Peyer's patch (tissue), 4 donors: Measurements from ENCODE around the gene FUCA2. TPM values are rescaled to one million over a fixed set of nuclear protein-coding genes. Genes with fewer than 3 reads are reported as not detected.

Experiments
- DNase-seq, 3 donors: peaks; one replicate each; pipeline ENCODE4 v3.0.0-alpha.2; 2017 to 2019
- H3K27ac ChIP-seq, 4 donors: fragments of 200-600 bp; sonication (generic); one replicate each; pipeline ENCODE4 v1.5.1; 2016 to 2019
- H3K27me3 ChIP-seq, 2 donors: fragments of 200-600 bp; sonication (generic); one replicate each; pipeline ENCODE4 v1.5.1; 2019
- H3K36me3 ChIP-seq, 3 donors: fragments of 200-600 bp; sonication (generic); one replicate each; pipeline ENCODE4 v1.5.1; 2016 to 2019
- H3K4me1 ChIP-seq, 4 donors: fragments of 200-600 bp; sonication (generic); one replicate each; pipeline ENCODE4 v1.5.1; 2016 to 2019
- H3K4me3 ChIP-seq, 4 donors: fragments of 200-600 bp; sonication (generic); 1 replicate in 3 of 4; 2 replicates in 1 of 4; pipeline ENCODE4 v1.5.1; 2016 to 2019; ENCODE audit warnings: mild to moderate bottlenecking in 1 of 4
- H3K9me3 ChIP-seq, 4 donors: fragments of 200-600 bp; sonication (generic); one replicate each; pipeline ENCODE4 v1.5.1; 2016 to 2019; ENCODE audit warnings: mild to moderate bottlenecking in 1 of 4
- POLR2A ChIP-seq, 2 donors: fragments of 450-650 bp; IDR thresholded peaks; one replicate each; pipeline ENCODE4 v1.5.1; 2017; ENCODE audit warnings: antibody characterized with exemption in 2 of 2, mild to moderate bottlenecking in 2 of 2, moderate library complexity in 2 of 2
- total RNA-seq, 4 donors: library from RNA; depleted of rRNA; stranded (reverse); fragments of >200 nt; gene quantifications; one replicate each; pipeline ENCODE4 v1.1.0, GENCODE V29; 2016
- TF ChIP-seq, protein P1 (sequence below), 6 experiments: fragments of 450-650 bp in 4 of 6; fragments of 200-600 bp in 2 of 6; sonication (generic) in 1 of 6; IDR thresholded peaks; one replicate each; pipeline ENCODE4 v1.5.1; 2017 to 2019; ENCODE audit warnings: antibody characterized with exemption in 6 of 6, mild to moderate bottlenecking in 3 of 6, moderate library complexity in 1 of 6

The FUCA2 gene
- total RNA-seq, 4 donors from 2014 or later, result 47.3 to 78.8 (median 54.4) TPM

- no peaks in the 10 kb centered on the region for H3K27me3 ChIP-seq
- H3K4me1 ChIP-seq, result peaks cover 0 to 12% (median 0%) of the 10 kb centered on the region in 4 donors
- H3K36me3 ChIP-seq, result no peaks in the 10 kb centered on the region
- DNase-seq, result no peak
- H3K4me3 ChIP-seq, result no peak overlapping the region
- no peaks in the 10 kb centered on the region for H3K9me3 ChIP-seq
- TF ChIP-seq POLR2A (IDR thresholded peaks at IDR 0.05), result no peak
- TF ChIP-seq, protein P1, sequence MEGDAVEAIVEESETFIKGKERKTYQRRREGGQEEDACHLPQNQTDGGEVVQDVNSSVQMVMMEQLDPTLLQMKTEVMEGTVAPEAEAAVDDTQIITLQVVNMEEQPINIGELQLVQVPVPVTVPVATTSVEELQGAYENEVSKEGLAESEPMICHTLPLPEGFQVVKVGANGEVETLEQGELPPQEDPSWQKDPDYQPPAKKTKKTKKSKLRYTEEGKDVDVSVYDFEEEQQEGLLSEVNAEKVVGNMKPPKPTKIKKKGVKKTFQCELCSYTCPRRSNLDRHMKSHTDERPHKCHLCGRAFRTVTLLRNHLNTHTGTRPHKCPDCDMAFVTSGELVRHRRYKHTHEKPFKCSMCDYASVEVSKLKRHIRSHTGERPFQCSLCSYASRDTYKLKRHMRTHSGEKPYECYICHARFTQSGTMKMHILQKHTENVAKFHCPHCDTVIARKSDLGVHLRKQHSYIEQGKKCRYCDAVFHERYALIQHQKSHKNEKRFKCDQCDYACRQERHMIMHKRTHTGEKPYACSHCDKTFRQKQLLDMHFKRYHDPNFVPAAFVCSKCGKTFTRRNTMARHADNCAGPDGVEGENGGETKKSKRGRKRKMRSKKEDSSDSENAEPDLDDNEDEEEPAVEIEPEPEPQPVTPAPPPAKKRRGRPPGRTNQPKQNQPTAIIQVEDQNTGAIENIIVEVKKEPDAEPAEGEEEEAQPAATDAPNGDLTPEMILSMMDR (IDR thresholded peaks at IDR 0.05), result no peak
- no peak overlapping the region for H3K27ac ChIP-seq
These were observed 16.2 kb upstream of the FUCA2 start for GRCh38 chr6:143527677-143528076.

GRCh38 chr6:143525356-143525755 is 13.8 kb upstream of the FUCA2 start:
- no peak for TF ChIP-seq POLR2A (IDR thresholded peaks at IDR 0.05)
- TF ChIP-seq, protein P1 (IDR thresholded peaks at IDR 0.05), result no peak

GRCh38 chr6:143522039-143522600 is 10.6 kb upstream of the FUCA2 start:
- no peak overlapping the region for H3K27ac ChIP-seq
- no peak overlapping the region for H3K4me3 ChIP-seq
- H3K9me3 ChIP-seq, result no peaks in the 10 kb centered on the region
- no peaks in the 10 kb centered on the region for H3K4me1 ChIP-seq
- no peak for DNase-seq
- no peaks in the 10 kb centered on the region for H3K27me3 ChIP-seq
- H3K36me3 ChIP-seq, result no peaks in the 10 kb centered on the region
- no peak for TF ChIP-seq POLR2A (IDR thresholded peaks at IDR 0.05)
- TF ChIP-seq, protein P1 (IDR thresholded peaks at IDR 0.05), result no peak

More at GRCh38 chr6:143525356-143525755, 13.8 kb upstream of the FUCA2 start:
- Histone ChIP-seq H3K9me3 (no peaks in the 10 kb centered on the region), H3K36me3 (no peaks in the 10 kb centered on the region), H3K4me3 (no peak overlapping the region), H3K27me3 (no peaks in the 10 kb centered on the region), H3K27ac (no peak overlapping the region), H3K4me1 (no peaks in the 10 kb centered on the region)
- DNase-seq, result no peak

DNA sequence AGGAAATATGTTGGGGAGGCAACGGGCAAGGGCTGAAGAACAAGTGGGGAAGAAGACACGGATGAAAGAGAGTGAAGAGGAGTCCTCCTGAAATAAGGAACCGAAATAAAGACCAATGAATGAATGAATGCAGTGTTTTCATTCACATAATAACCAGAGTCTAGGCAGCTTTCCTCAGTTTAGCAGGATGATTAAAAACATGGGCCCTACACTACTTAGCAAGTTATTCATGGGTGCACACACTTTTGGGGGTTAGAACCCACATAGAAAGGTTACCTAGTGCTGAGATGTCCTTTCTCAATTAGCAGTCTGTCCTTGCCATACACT is 5.9 kb upstream of the FUCA2 start:
- no peak for TF ChIP-seq POLR2A (IDR thresholded peaks at IDR 0.05)
- TF ChIP-seq, protein P1 (IDR thresholded peaks at IDR 0.05), result no peak
- no peak for DNase-seq
- H3K9me3 ChIP-seq, result no peaks in the 10 kb centered on the region
- H3K36me3 ChIP-seq, result no peaks in the 10 kb centered on the region
- H3K27me3 ChIP-seq, result no peaks in the 10 kb centered on the region
- H3K27ac ChIP-seq, result no peak overlapping the region
- H3K4me1 ChIP-seq, result no peaks in the 10 kb centered on the region
- H3K4me3 ChIP-seq, result no peak overlapping the region

DNA sequence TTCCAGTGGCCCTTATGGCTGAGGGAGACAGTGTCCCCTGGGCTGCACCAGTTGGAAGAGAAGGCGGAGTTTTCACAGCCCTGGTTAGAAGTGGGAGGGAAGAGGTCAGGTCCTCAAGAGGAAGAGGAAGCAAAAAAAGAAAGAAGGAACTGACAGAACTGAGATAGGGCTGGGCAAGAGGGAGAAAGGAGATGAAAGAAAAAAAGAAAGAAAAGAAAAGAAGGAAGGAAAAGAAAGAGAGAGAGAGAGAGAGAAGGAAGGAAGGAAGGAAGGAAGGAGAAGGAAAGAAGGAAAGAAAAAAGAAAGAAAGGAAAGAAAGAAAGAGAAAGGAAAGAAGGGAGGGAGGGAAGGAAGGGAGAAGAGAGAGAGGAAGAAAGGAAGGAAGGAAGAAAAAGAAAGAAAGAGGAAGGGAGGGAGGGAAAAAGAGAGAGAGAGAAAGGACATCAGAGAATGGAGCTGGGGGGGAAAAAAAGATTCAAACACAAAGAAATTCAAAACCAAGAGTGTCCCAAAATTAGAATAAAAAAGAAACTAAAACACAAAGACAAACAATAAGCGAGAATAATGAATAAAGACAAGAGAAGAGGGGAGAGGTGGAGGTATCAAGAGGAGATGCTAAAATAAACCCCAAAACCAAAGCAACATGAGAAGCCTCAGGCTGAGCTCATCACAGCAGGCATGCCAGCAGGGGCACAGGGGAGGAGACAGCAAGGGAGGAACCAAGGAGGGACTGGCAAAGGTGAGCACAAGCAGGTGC is 5.3 kb upstream of the FUCA2 start:
- no peak for DNase-seq
- H3K27ac ChIP-seq, result no peak overlapping the region
- no peaks in the 10 kb centered on the region for H3K36me3 ChIP-seq
- H3K4me3 ChIP-seq, result no peak overlapping the region
- H3K9me3 ChIP-seq, result no peaks in the 10 kb centered on the region
- H3K4me1 ChIP-seq, result peaks cover 0 to 3% (median under 1%) of the 10 kb centered on the region in 4 donors
- no peaks in the 10 kb centered on the region for H3K27me3 ChIP-seq
- TF ChIP-seq POLR2A (IDR thresholded peaks at IDR 0.05), result no peak
- TF ChIP-seq, protein P1 (IDR thresholded peaks at IDR 0.05), result no peak
